Mucosa of descending colon (tissue), 3 donors: Measurements from ENCODE around the gene FBXO21. TPM values are rescaled to one million over a fixed set of nuclear protein-coding genes. Genes with fewer than 3 reads are reported as not detected.

Source experiments
- ATAC-seq: fragments of 200-7000 bp; cut with Tn5 transposase; one replicate; pipeline ENCODE4 v1.9.1; 2020; ENCODE audit warnings: mild to moderate bottlenecking, moderate library complexity
- DNase-seq, 3 donors: peaks; one replicate each; pipeline ENCODE4 v3.0.0-alpha.2; 2020
- H3K36me3 ChIP-seq: fragments of 200-600 bp; one replicate; pipeline ENCODE4 v1.8.0; 2021; ENCODE audit warnings: low read depth, mild to moderate bottlenecking
- H3K4me1 ChIP-seq: fragments of 200-600 bp; one replicate; pipeline ENCODE4 v1.8.0; 2021; ENCODE audit warnings: low read depth, mild to moderate bottlenecking
- H3K4me3 ChIP-seq: fragments of 200-600 bp; one replicate; pipeline ENCODE4 v1.8.0; 2021; ENCODE audit warnings: mild to moderate bottlenecking
- H3K9me3 ChIP-seq: fragments of 200-600 bp; one replicate; pipeline ENCODE4 v1.8.0; 2021; ENCODE audit warnings: mild to moderate bottlenecking
- intact Hi-C, 2 donors: fragments of 100-400 bp; cut with DNase I in 1 of 2; cut with micrococcal nuclease in 1 of 2; formaldehyde crosslinking; loops; one replicate each; pipeline versions ENCODE4 v1.11.0 to v1.11.1; 2022; cut with DNase I, micrococcal nuclease
- total RNA-seq, 3 donors: library from RNA; stranded (reverse); fragmentation: NEBNext Ultra II Directional in 2 of 3; extraction: Animal tissue kit (Norgen Biotek cat#: 25700) in 2 of 3; gene quantifications; one replicate each; pipeline versions ENCODE4 v1.2.1 to v1.2.4, GENCODE V29; 2021 to 2023
- TF ChIP-seq, protein P1 (sequence below): fragments of 200-600 bp; IDR thresholded peaks from one replicate; pipeline ENCODE4 v1.8.0; 2022; ENCODE audit warnings: antibody characterized with exemption, mild to moderate bottlenecking
- donor health status: DM: no; HTN: no; CAD: no; lungs with moderate emphysema.
- donor health status: DM: no; HTN: no; CAD: no.
- donor health status: DM: no; HTN: yes; CAD: no.

FBXO21 gene
- total RNA-seq, 3 donors from 2014 or later: 14.7 to 44.6 (median 30.7) TPM

DNA sequence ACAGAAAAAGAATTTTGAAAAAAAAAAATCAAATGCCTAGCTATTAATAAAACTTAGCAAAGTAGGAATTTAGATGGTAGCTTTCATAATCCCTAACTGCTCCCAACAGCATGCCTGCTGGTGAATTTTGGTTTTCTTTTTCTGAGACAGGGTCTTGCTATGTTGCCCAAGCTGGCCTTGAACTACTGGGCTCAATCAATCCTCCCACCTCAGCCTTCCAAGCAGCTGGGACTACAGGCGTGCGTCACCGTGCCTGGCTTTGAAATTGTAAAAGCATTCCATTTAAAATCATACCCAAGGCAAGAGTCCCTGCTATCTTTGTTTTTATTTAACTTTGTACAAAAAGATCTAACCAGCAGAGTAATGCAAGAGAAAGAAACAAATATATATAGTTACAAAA is 20.7 kb downstream of the FBXO21 start:
- H3K9me3 ChIP-seq: no peaks in the 10 kb centered on the region
- no peak for ATAC-seq
- TF ChIP-seq, protein P1, sequence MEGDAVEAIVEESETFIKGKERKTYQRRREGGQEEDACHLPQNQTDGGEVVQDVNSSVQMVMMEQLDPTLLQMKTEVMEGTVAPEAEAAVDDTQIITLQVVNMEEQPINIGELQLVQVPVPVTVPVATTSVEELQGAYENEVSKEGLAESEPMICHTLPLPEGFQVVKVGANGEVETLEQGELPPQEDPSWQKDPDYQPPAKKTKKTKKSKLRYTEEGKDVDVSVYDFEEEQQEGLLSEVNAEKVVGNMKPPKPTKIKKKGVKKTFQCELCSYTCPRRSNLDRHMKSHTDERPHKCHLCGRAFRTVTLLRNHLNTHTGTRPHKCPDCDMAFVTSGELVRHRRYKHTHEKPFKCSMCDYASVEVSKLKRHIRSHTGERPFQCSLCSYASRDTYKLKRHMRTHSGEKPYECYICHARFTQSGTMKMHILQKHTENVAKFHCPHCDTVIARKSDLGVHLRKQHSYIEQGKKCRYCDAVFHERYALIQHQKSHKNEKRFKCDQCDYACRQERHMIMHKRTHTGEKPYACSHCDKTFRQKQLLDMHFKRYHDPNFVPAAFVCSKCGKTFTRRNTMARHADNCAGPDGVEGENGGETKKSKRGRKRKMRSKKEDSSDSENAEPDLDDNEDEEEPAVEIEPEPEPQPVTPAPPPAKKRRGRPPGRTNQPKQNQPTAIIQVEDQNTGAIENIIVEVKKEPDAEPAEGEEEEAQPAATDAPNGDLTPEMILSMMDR: no peak
- intact Hi-C loops: no loop called here
- H3K4me1 ChIP-seq: no peaks in the 10 kb centered on the region
- peaks cover 5% of the 10 kb centered on the region for H3K36me3 ChIP-seq
- H3K4me3 ChIP-seq: no peak overlapping the region
- DNase-seq: no peak

DNA sequence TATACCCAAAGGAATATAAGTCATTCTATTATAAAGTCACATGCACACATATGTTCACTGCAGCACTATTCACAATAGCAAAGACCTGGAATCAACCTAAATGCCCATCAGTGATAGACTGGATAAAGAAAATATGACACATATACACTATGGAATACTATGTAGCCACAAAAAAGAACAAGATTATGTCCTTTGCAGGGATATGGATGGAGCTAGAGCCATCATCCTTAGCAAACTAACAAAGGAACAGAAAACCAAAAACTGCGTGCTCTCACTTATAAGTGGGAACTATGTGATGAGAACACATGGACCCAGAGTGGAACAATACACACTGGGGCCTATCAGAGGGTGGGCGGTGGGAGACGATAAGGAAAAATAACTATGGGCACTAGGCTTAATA is 21.3 kb downstream of the FBXO21 start:
- ATAC-seq (no peak), DNase-seq (no peak)
- Histone ChIP-seq H3K4me1 (no peaks in the 10 kb centered on the region), H3K36me3 (peaks cover 5% of the 10 kb centered on the region), H3K9me3 (no peaks in the 10 kb centered on the region), H3K4me3 (no peak overlapping the region)
- TF ChIP-seq, protein P1: no peak
- intact Hi-C loops: no loop called here

GRCh38 chr12:117167769-117168168 is 22.5 kb downstream of the FBXO21 start:
- intact Hi-C loops: no loop called here
- no peaks in the 10 kb centered on the region for H3K4me1 ChIP-seq
- ATAC-seq (no peak), DNase-seq (no peak)
- TF ChIP-seq, protein P1: no peak
- H3K36me3 ChIP-seq: peaks cover 8% of the 10 kb centered on the region
- no peak overlapping the region for H3K4me3 ChIP-seq
- H3K9me3 ChIP-seq: no peaks in the 10 kb centered on the region

DNA sequence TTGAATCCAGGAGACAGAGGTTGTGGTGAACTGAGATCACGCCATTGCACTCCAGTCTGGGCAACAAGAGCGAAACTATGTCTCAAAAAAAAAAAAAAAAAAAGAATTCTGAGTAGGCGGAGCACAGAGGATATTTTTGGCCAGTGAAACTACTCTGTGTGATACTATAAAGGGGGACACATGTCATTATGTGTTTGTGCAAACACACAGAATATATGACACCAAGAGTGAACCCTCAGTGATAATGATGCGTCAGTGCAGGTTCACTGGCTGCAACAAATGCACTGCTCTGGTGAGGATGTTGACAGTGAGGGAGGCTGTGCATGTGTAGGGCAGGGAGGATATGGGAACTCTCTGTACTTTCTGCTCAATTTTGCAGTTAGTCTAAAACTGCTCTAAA is 24.2 kb downstream of the FBXO21 start:
- Histone ChIP-seq H3K9me3 (no peaks in the 10 kb centered on the region), H3K4me1 (no peaks in the 10 kb centered on the region), H3K4me3 (no peak overlapping the region), H3K36me3 (peaks cover 9% of the 10 kb centered on the region)
- TF ChIP-seq, protein P1: no peak
- DNase-seq: no peak
- intact Hi-C loops: no loop called here
- ATAC-seq: no peak

GRCh38 chr12:117165342-117165741 is 24.9 kb downstream of the FBXO21 start:
- intact Hi-C loops: no loop called here
- Histone ChIP-seq H3K4me3 (no peak overlapping the region), H3K36me3 (peaks cover 9% of the 10 kb centered on the region), H3K9me3 (no peaks in the 10 kb centered on the region), H3K4me1 (no peaks in the 10 kb centered on the region)
- no peak for DNase-seq
- TF ChIP-seq, protein P1: no peak
- ATAC-seq: peak; percentile 34

DNA sequence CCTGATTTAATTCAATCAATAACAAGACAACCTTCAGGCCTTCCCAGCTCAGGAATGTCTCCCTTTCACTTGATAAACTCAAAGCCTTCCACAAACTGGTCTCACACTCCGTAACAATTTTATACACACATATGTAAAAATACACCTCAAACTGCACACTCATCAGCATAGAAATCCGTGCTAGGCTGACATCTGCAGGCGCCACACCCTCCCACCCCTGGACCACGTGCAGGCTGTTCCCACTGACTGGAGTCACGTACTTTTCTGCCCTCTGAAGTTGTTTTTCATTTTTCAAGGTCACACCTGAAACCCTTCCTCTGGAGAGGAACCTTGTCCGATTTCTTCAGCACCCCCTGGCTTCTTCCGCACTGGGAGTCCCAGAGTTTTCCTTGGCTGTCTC is 27.6 kb downstream of the FBXO21 start:
- Histone ChIP-seq H3K36me3 (peaks cover 9% of the 10 kb centered on the region), H3K4me3 (no peak overlapping the region), H3K4me1 (no peaks in the 10 kb centered on the region), H3K9me3 (no peaks in the 10 kb centered on the region)
- DNase-seq (no peak), ATAC-seq (no peak)
- intact Hi-C loops: no loop called here
- TF ChIP-seq, protein P1: no peak
